ENCODE measurements around the gene MIEF1.
A peak's percentile ranks its signal among the peaks of the same experiment; 100 is the strongest.

The MIEF1 gene

DNA sequence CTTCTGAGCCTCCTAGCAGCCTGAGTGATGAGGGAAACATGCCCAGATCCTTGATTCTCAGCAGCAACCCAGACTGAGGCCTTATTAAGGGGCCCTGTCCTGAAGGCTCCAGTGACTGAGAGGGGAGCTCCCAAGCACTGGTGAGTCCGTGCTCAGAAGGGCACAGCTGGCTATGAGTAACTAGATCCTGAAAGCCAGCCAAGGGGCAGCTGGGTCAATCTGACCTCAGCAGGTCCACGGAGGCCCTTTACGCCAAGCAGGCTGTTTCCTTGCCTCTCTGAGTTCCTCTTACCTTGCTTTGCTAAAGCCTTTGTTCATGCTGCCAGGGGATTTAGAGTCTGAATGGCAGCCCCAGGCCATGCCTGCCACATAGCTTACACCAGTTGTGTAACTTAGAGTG lies 19.3 kb upstream of the MIEF1 start:
- Histone ChIP-seq H3K14ac (ENCODE audit: low read length in 2 of 2) (no peak overlapping the region), H3K18ac (ENCODE audit: low read depth in 1 of 2, low read length in 2 of 2) (no peak overlapping the region), H2BK15ac (ENCODE audit: low read depth, poor library complexity, severe bottlenecking) (no peak overlapping the region), H2BK5ac (ENCODE audit: low read depth, low read length, poor library complexity, severe bottlenecking) (no peak overlapping the region), H3K79me1 (replicated peaks; ENCODE audit: low read length, poor library complexity, severe bottlenecking) (no peaks in the 10 kb centered on the region), H3K4me3 (ENCODE audit: insufficient read depth in 1 of 2, low read depth in 1 of 2, low read length in 2 of 2) (no peak overlapping the region), H3K36me3 (ENCODE audit: control insufficient read depth in 1 of 2, insufficient read depth in 2 of 2, low read depth in 1 of 2, low read length in 2 of 2) (no peaks in the 10 kb centered on the region), H3K23ac (ENCODE audit: low read length in 2 of 2) (no peak overlapping the region), H2BK12ac (ENCODE audit: low read length in 2 of 2) (no peak overlapping the region), H3K4me2 (ENCODE audit: low read length, poor library complexity, severe bottlenecking) (no peak overlapping the region), H3K9me3 (ENCODE audit: control insufficient read depth, low read length) (no peaks in the 10 kb centered on the region), H3K27me3 (ENCODE audit: control insufficient read depth in 1 of 2, insufficient read depth in 1 of 2, low read length in 2 of 2) (peaks cover 11 to 40% of the 10 kb centered on the region in 2 experiments), H3K9ac (ENCODE audit: low read length) (no peak overlapping the region), H2BK120ac (ENCODE audit: low read depth, low read length) (no peak overlapping the region), H3K4ac (ENCODE audit: low read depth in 1 of 2, low read length in 2 of 2) (no peak overlapping the region), H3K27ac (ENCODE audit: low read length, poor library complexity, severe bottlenecking) (no peak overlapping the region), H4K8ac (ENCODE audit: low read length) (no peak overlapping the region), H2AFZ (ENCODE audit: low read depth, low read length) (no peak overlapping the region), H4K91ac (ENCODE audit: low read length) (no peak overlapping the region), H2AK5ac (ENCODE audit: low read length, severe bottlenecking) (no peak overlapping the region), H3K4me1 (ENCODE audit: control insufficient read depth, insufficient read depth, low read depth, low read length) (peaks cover 3% of the 10 kb centered on the region)
- peak; percentile 27 for DNase-seq
- WGBS: 71% methylated on average over 3 of the region's 3 CpGs

DNA sequence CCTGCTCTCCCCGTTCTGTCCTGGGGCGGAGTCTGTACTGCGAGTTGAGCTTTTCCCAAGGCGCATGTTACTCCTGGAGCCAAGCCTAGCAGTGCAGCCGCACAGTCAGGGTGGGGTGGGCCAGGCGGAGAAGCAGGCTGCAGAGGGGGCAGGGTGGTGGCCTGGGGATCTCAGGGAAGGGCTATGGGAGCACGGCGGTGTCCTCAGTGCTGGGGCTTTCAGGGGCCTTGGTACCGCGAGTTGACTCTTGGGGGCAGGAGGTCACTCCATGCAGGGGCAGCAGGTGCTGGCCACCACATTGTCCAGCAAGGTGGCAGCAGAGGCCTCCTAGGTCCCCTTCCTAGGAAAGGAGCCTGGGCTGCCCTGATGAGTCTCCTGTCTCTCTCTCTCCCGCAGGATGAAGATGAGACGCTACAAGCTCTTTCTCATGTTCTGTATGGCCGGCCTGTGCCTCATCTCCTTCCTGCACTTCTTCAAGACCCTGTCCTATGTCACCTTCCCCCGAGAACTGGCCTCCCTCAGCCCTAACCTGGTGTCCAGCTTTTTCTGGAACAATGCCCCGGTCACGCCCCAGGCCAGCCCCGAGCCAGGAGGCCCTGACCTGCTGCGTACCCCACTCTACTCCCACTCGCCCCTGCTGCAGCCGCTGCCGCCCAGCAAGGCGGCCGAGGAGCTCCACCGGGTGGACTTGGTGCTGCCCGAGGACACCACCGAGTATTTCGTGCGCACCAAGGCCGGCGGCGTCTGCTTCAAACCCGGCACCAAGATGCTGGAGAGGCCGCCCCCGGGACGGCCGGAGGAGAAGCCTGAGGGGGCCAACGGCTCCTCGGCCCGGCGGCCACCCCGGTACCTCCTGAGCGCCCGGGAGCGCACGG lies 14.9 kb upstream of the MIEF1 start:
- DNase-seq: no peak
- H3K36me3 ChIP-seq (ENCODE audit: control insufficient read depth in 1 of 2, insufficient read depth in 2 of 2, low read depth in 1 of 2, low read length in 2 of 2): peaks cover 0 to 9% of the 10 kb centered on the region in 2 experiments
- H3K27me3 ChIP-seq (ENCODE audit: control insufficient read depth in 1 of 2, insufficient read depth in 1 of 2, low read length in 2 of 2): peaks cover 4 to 10% of the 10 kb centered on the region in 2 experiments
- no peak overlapping the region for H2BK5ac ChIP-seq (ENCODE audit: low read depth, low read length, poor library complexity, severe bottlenecking)
- WGBS: 93% methylated on average over 45 of the region's 45 CpGs
- H3K4ac ChIP-seq (ENCODE audit: low read depth in 1 of 2, low read length in 2 of 2): no peak overlapping the region
- no peaks in the 10 kb centered on the region for H3K4me1 ChIP-seq (ENCODE audit: control insufficient read depth, insufficient read depth, low read depth, low read length)
- H2AK5ac ChIP-seq (ENCODE audit: low read length, severe bottlenecking): no peak overlapping the region
- H3K4me2 ChIP-seq (ENCODE audit: low read length, poor library complexity, severe bottlenecking): no peak overlapping the region
- H3K79me1 ChIP-seq (replicated peaks; ENCODE audit: low read length, poor library complexity, severe bottlenecking): no peaks in the 10 kb centered on the region
- H4K8ac ChIP-seq (ENCODE audit: low read length): no peak overlapping the region
- H3K23ac ChIP-seq (ENCODE audit: low read length in 2 of 2): no peak overlapping the region
- H3K18ac ChIP-seq (ENCODE audit: low read depth in 1 of 2, low read length in 2 of 2): no peak overlapping the region
- H3K14ac ChIP-seq (ENCODE audit: low read length in 2 of 2): no peak overlapping the region
- no peak overlapping the region for H3K4me3 ChIP-seq (ENCODE audit: insufficient read depth in 1 of 2, low read depth in 1 of 2, low read length in 2 of 2)
- H2AFZ ChIP-seq (ENCODE audit: low read depth, low read length): no peak overlapping the region
- H2BK120ac ChIP-seq (ENCODE audit: low read depth, low read length): no peak overlapping the region
- H3K9me3 ChIP-seq (ENCODE audit: control insufficient read depth, low read length): no peaks in the 10 kb centered on the region
- no peak overlapping the region for H2BK12ac ChIP-seq (ENCODE audit: low read length in 2 of 2)
- no peak overlapping the region for H2BK15ac ChIP-seq (ENCODE audit: low read depth, poor library complexity, severe bottlenecking)
- H4K91ac ChIP-seq (ENCODE audit: low read length): no peak overlapping the region
- no peak overlapping the region for H3K9ac ChIP-seq (ENCODE audit: low read length)
- H3K27ac ChIP-seq (ENCODE audit: low read length, poor library complexity, severe bottlenecking): no peak overlapping the region

DNA sequence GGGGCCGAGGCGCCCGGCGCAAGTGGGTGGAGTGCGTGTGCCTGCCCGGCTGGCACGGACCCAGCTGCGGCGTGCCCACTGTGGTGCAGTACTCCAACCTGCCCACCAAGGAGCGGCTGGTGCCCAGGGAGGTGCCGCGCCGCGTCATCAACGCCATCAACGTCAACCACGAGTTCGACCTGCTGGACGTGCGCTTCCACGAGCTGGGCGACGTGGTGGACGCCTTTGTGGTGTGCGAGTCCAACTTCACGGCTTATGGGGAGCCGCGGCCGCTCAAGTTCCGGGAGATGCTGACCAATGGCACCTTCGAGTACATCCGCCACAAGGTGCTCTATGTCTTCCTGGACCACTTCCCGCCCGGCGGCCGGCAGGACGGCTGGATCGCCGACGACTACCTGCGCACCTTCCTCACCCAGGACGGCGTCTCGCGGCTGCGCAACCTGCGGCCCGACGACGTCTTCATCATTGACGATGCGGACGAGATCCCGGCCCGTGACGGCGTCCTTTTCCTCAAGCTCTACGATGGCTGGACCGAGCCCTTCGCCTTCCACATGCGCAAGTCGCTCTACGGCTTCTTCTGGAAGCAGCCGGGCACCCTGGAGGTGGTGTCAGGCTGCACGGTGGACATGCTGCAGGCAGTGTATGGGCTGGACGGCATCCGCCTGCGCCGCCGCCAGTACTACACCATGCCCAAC lies 14.1 kb upstream of the MIEF1 start:
- no peak overlapping the region for H2BK5ac ChIP-seq (ENCODE audit: low read depth, low read length, poor library complexity, severe bottlenecking)
- no peak for DNase-seq
- peaks cover 4 to 7% of the 10 kb centered on the region in 2 experiments for H3K27me3 ChIP-seq (ENCODE audit: control insufficient read depth in 1 of 2, insufficient read depth in 1 of 2, low read length in 2 of 2)
- no peak overlapping the region for H3K14ac ChIP-seq (ENCODE audit: low read length in 2 of 2)
- H4K91ac ChIP-seq (ENCODE audit: low read length): peak overlapping the region; percentile 47
- H3K27ac ChIP-seq (ENCODE audit: low read length, poor library complexity, severe bottlenecking): no peak overlapping the region
- H2BK15ac ChIP-seq (ENCODE audit: low read depth, poor library complexity, severe bottlenecking): no peak overlapping the region
- H3K4me1 ChIP-seq (ENCODE audit: control insufficient read depth, insufficient read depth, low read depth, low read length): no peaks in the 10 kb centered on the region
- no peak overlapping the region for H2AFZ ChIP-seq (ENCODE audit: low read depth, low read length)
- no peak overlapping the region for H2BK120ac ChIP-seq (ENCODE audit: low read depth, low read length)
- WGBS: 97% methylated on average over 70 of the region's 70 CpGs
- no peak overlapping the region for H2BK12ac ChIP-seq (ENCODE audit: low read length in 2 of 2)
- no peak overlapping the region for H4K8ac ChIP-seq (ENCODE audit: low read length)
- peaks cover 0 to 9% of the 10 kb centered on the region in 2 experiments for H3K36me3 ChIP-seq (ENCODE audit: control insufficient read depth in 1 of 2, insufficient read depth in 2 of 2, low read depth in 1 of 2, low read length in 2 of 2)
- no peak overlapping the region for H3K9ac ChIP-seq (ENCODE audit: low read length)
- no peaks in the 10 kb centered on the region for H3K79me1 ChIP-seq (replicated peaks; ENCODE audit: low read length, poor library complexity, severe bottlenecking)
- no peaks in the 10 kb centered on the region for H3K9me3 ChIP-seq (ENCODE audit: control insufficient read depth, low read length)
- H3K18ac ChIP-seq (ENCODE audit: low read depth in 1 of 2, low read length in 2 of 2): no peak overlapping the region
- H3K4me3 ChIP-seq (ENCODE audit: insufficient read depth in 1 of 2, low read depth in 1 of 2, low read length in 2 of 2): no peak overlapping the region
- H3K4ac ChIP-seq (ENCODE audit: low read depth in 1 of 2, low read length in 2 of 2): no peak overlapping the region
- H3K4me2 ChIP-seq (ENCODE audit: low read length, poor library complexity, severe bottlenecking): no peak overlapping the region
- H3K23ac ChIP-seq (ENCODE audit: low read length in 2 of 2): no peak overlapping the region
- no peak overlapping the region for H2AK5ac ChIP-seq (ENCODE audit: low read length, severe bottlenecking)

DNA sequence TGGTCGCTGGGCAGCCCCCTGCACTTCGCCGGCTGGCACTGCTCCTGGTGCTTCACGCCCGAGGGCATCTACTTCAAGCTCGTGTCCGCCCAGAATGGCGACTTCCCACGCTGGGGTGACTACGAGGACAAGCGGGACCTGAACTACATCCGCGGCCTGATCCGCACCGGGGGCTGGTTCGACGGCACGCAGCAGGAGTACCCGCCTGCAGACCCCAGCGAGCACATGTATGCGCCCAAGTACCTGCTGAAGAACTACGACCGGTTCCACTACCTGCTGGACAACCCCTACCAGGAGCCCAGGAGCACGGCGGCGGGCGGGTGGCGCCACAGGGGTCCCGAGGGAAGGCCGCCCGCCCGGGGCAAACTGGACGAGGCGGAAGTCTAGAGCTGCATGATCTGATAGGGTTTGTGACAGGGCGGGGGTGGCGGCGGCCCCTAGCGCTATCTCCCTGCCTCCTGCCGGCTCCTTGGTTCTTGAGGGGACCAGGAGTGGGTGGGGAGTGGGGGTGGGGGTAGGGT lies 13.5 kb upstream of the MIEF1 start:
- H3K36me3 ChIP-seq (ENCODE audit: control insufficient read depth in 1 of 2, insufficient read depth in 2 of 2, low read depth in 1 of 2, low read length in 2 of 2): peaks cover 0 to 9% of the 10 kb centered on the region in 2 experiments
- DNase-seq: no peak
- H3K79me1 ChIP-seq (replicated peaks; ENCODE audit: low read length, poor library complexity, severe bottlenecking): no peaks in the 10 kb centered on the region
- H3K4me3 ChIP-seq (ENCODE audit: insufficient read depth in 1 of 2, low read depth in 1 of 2, low read length in 2 of 2): no peak overlapping the region
- no peak overlapping the region for H3K18ac ChIP-seq (ENCODE audit: low read depth in 1 of 2, low read length in 2 of 2)
- H3K9ac ChIP-seq (ENCODE audit: low read length): no peak overlapping the region
- H3K4ac ChIP-seq (ENCODE audit: low read depth in 1 of 2, low read length in 2 of 2): no peak overlapping the region
- H4K8ac ChIP-seq (ENCODE audit: low read length): no peak overlapping the region
- no peaks in the 10 kb centered on the region for H3K4me1 ChIP-seq (ENCODE audit: control insufficient read depth, insufficient read depth, low read depth, low read length)
- peak overlapping the region; percentile 47 for H4K91ac ChIP-seq (ENCODE audit: low read length)
- H3K9me3 ChIP-seq (ENCODE audit: control insufficient read depth, low read length): no peaks in the 10 kb centered on the region
- H3K23ac ChIP-seq (ENCODE audit: low read length in 2 of 2): no peak overlapping the region
- H3K14ac ChIP-seq (ENCODE audit: low read length in 2 of 2): no peak overlapping the region
- no peak overlapping the region for H2BK15ac ChIP-seq (ENCODE audit: low read depth, poor library complexity, severe bottlenecking)
- H3K27me3 ChIP-seq (ENCODE audit: control insufficient read depth in 1 of 2, insufficient read depth in 1 of 2, low read length in 2 of 2): peaks cover 3 to 4% of the 10 kb centered on the region in 2 experiments
- H2AFZ ChIP-seq (ENCODE audit: low read depth, low read length): no peak overlapping the region
- no peak overlapping the region for H2BK120ac ChIP-seq (ENCODE audit: low read depth, low read length)
- no peak overlapping the region for H3K4me2 ChIP-seq (ENCODE audit: low read length, poor library complexity, severe bottlenecking)
- no peak overlapping the region for H2BK12ac ChIP-seq (ENCODE audit: low read length in 2 of 2)
- no peak overlapping the region for H2BK5ac ChIP-seq (ENCODE audit: low read depth, low read length, poor library complexity, severe bottlenecking)
- H2AK5ac ChIP-seq (ENCODE audit: low read length, severe bottlenecking): no peak overlapping the region
- H3K27ac ChIP-seq (ENCODE audit: low read length, poor library complexity, severe bottlenecking): no peak overlapping the region
- 95% methylated on average over 39 of the region's 39 CpGs for WGBS

Measured in mesenchymal stem cell (in vitro differentiated cells and primary cell).